ENCODE data around the gene CPZ.

Gene CPZ

DNA sequence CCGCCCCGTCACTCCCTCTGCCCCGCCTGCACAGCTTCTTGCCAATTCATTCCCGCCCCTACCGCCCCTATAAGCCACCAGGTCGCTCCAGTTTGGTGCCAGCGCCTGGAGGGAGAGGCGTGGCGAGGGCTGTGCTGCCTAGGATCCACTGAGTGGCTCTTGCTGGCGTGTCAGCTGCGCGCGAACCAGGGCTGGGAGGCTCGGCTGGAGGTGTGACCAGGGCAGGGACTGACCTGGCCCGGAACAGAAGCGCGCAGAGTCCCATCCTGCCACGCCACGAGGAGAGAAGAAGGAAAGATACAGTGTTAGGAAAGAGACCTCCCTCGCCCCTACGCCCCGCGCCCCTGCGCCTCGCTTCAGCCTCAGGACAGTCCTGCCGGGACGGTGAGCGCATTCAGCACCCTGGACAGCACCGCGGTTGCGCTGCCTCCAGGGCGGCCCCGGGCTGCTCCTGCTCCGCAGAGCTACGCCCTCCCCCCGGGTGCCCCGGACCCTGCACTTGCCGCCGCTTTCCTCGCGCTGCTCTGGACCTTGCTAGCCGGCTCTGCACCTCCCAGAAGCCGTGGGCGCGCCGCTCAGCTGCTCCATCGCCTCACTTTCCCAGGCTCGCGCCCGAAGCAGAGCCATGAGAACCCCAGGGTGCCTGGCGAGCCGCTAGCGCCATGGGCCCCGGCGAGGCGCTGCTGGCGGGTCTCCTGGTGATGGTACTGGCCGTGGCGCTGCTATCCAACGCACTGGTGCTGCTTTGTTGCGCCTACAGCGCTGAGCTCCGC, 12.1 kb upstream of the CPZ start, which contains the start of gene GPR78:
Gene GPR78 (plus strand): TSS at position 72 of the 773 bp plus-strand sequence. CDS start 591 bp downstream, at position 663.
- peak; percentile 16 to 23 for DNase-seq (ENCODE audit: low read depth in 2 of 2)

GRCh38 chr4:8581094-8581861, 11.3 kb upstream of the CPZ start:
- no peak for DNase-seq (ENCODE audit: low read depth in 2 of 2)

GRCh38 chr4:8582016-8582415, 10.5 kb upstream of the CPZ start:
- DNase-seq (ENCODE audit: low read depth in 2 of 2): no peak

GRCh38 chr4:8582436-8582835, 10.1 kb upstream of the CPZ start:
- DNase-seq (ENCODE audit: low read depth in 2 of 2): no peak

DNA sequence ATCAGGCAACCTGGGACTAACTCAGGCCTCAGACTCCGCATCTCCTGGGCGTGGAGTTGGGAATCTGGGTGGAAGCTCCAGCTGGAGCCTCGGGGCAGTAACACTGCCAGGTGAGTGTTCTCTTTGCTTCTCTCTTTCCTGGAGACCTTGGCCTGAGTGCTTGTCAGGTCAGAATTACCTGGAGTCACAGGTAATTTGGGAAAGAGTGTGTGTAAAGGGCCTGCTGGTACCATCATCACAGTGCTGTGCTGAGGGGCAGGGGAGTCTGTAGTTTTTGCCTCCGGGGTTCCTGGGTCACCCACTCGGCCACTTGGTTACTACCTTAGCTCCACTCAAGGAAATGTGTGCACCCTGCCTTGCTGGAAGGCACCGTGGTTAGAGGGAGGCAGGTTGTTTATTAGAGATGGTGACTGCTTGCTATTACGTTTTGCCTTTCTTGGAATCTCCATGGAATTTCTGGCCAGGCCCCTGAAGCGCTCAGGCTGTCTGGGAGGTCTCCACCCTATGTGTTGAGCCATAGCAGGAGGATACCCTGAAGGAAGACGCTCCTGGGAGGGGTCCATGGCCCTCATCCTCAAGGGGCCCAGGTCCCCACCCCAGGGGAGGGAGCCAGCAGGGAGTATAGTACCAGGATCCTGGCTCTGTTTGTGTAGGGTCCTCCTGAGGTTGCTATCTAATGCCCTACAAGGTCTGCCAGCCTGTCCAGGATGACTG, 9.5 kb upstream of the CPZ start:
- DNase-seq (ENCODE audit: low read depth in 2 of 2): no peak

DNA sequence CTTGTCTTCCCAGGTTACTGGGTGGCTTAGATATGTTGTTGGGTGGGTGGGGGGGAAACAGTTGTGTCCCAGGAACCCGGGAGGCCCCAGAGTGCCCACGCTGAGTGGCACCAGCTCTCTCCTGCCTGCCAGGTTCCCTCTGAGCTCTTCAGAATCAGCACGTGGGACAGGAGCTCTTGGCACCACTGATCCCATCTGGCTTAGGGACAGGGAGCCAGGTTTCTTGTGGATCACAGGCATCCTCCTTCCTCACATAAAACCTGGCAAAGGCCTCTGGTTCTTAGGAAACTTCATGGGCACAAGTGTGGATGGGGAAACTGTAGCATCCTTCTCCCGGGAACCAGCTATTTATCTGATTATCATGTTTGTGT, 8.9 kb upstream of the CPZ start:
- no peak for DNase-seq (ENCODE audit: low read depth in 2 of 2)

DNA sequence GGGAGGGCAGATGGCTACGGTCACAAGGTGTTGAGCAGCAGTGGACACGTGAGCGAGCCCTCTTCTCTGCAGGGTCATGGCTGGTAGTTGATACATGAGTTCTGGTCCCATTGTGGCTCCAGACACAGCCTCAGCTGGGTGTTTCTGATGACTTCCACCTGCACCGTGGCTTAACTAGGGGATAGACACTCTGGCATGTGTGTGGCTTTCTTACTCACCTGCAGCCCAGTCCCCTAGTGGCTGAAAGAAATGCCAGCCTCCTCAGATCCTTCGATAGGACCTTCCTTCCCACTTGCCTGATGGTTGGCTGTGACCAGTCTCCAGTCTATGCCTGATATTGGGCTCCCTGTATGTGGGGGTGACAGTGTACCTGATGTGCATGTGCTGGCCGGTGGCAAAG, 7.4 kb upstream of the CPZ start:
- no peak for DNase-seq (ENCODE audit: low read depth in 2 of 2)

- no peak for DNase-seq (ENCODE audit: low read depth in 2 of 2)
Observed at GRCh38 chr4:8585721-8586212, 6.8 kb upstream of the CPZ start.

DNA sequence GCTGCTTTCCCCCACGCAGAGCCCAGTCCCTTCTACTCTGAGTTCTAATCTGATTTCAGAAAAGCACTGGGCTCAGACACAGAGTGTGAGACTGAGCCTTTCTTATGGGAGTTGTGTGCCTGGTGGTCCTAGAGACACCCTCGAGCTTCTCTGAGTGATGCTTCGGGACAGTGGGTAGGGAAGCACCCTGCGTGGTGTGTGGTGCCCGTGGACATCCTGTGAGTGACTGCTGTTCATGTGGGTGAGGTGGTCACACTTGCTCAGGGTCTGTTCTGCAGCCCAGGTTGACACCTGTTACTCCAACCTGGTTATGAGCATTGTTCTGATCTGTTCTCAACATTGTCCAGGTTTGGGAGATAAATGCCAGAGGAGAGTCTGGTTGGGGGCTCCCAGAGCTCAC, 6.3 kb upstream of the CPZ start:
- no peak for DNase-seq (ENCODE audit: low read depth in 2 of 2)

DNA sequence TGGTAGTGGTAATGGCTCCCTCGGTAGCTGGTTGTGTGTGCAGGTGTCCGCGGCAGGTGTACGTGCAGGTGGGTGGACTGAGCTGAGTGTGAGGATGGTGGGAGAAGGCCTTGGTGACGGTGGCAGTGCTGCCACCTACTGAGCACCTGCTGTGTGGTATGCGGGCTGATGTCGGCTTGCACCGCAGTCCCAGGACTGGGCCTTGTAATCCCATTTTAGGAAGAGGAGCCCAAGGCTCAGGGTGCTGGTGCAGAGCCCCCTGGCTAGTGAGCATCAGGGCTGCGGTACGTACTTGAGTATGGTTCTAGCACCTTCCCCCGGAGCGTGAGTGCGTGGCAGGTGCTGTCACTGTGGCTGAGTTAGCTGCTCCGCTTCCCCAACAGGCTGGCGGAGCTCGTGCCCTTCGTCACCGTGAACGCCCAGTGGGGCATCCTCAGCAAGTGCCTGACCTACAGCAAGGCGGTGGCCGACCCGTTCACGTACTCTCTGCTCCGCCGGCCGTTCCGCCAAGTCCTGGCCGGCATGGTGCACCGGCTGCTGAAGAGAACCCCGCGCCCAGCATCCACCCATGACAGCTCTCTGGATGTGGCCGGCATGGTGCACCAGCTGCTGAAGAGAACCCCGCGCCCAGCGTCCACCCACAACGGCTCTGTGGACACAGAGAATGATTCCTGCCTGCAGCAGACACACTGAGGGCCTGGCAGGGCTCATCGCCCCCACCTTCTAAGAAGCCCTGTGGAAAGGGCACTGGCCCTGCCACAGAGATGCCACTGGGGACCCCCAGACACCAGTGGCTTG, 5.7 kb upstream of the CPZ start:
- DNase-seq (ENCODE audit: low read depth in 2 of 2): no peak

DNA sequence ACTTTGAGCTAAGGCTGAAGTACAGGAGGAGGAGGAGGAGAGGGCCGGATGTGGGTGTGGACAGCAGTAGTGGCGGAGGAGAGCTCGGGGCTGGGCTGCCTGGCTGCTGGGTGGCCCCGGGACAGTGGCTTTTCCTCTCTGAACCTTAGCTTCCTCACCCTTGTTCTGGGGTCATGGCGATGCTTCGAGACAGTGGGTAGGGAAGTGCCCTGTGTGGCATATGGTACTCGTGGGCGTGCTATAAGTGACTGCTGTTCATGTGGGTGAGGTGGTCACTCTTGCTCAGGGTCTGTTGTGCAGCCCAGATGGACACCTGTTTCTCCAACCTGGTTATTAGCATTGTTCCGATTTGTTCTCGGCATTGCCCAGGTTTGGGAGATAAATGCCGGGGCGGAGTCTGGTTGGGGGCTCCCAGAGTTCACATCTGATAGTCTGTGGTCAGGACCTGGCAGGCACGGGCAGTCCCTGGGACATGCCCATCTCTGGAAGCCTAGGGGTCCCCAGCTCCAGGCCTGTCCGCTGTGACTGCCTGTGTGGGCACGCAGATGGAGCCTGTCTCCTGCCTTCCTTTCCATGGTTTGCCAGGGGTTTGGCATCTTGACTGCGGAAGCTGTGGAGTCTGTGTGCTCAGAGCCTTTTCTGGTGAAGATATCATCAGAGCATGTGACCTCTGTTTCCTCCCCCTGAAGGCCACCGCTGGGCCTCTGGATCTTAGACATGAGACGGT, 4.9 kb upstream of the CPZ start:
- no peak for DNase-seq (ENCODE audit: low read depth in 2 of 2)

DNA sequence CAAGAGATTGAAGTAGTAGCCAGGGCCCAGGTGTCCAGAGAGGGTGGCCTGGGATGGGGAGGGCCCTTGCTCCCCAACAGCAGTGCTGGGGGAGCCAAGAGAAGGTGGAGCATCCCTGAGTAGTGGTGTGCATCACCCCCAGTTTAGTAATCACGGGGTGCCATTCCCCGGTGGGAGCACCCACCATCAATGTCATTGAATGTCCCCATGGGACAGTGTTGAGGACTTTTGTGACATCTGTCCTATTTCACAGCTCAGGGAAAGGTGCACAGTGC, 4.4 kb upstream of the CPZ start:
- DNase-seq (ENCODE audit: low read depth in 2 of 2): no peak

GRCh38 chr4:8589336-8589735, 3.2 kb upstream of the CPZ start:
- DNase-seq (ENCODE audit: low read depth in 2 of 2): no peak

DNA sequence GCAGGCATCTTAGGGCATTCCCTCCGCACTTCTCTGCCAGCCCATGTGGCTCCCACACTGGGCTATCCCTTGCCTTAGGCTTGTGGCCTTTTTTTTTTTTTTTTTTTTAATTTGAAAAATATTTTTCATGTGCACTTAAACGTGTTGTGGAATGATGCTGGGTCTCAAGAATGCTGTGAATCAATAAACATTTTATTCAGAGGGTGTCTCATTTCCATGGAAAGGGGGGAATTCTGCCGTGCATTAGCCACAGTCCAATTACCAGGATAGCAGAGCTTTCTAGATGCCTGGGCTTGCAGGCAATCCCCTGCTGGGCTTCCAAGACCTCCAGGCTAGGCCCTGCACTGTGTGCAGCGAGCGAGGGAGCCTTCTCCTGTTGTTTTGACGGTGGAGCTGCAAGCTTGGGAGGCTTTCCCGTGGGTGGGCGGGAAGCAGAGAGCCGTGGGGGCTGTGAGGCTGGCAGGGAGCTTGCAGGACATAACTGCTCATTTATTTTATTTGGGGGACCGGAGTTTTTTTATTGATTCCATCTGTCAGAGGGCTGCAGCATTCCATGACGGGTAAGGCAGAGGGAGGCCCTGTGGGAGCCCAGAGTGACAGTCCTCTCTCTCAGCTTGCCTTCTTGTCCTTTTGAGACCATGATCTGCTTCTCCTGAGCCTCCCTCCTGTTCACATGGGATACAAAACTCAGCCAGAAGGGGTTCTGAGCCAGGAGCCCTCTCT, 2.6 kb upstream of the CPZ start:
- no peak for DNase-seq (ENCODE audit: low read depth in 2 of 2)

DNA sequence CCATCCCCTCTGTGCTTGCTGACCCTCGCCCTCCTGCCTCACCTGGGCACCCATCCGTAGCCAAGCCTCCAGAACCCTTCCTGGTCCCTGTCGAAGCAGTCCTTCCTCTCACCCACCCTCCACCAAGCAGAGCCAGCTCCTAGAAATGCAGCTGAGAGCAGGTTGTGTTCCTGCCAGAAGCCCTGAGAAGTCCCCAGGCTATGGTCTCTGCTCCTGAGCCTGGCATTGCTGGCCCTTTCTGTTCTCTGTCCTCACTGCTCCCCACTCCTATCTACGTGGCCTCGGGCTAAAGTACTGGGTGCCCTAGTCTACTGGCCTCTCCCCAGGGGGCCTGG, 2.1 kb upstream of the CPZ start:
- DNase-seq (ENCODE audit: low read depth in 2 of 2): no peak

- DNase-seq (ENCODE audit: low read depth in 2 of 2): no peak
Observed at GRCh38 chr4:8591114-8591513, 1.5 kb upstream of the CPZ start.

DNA sequence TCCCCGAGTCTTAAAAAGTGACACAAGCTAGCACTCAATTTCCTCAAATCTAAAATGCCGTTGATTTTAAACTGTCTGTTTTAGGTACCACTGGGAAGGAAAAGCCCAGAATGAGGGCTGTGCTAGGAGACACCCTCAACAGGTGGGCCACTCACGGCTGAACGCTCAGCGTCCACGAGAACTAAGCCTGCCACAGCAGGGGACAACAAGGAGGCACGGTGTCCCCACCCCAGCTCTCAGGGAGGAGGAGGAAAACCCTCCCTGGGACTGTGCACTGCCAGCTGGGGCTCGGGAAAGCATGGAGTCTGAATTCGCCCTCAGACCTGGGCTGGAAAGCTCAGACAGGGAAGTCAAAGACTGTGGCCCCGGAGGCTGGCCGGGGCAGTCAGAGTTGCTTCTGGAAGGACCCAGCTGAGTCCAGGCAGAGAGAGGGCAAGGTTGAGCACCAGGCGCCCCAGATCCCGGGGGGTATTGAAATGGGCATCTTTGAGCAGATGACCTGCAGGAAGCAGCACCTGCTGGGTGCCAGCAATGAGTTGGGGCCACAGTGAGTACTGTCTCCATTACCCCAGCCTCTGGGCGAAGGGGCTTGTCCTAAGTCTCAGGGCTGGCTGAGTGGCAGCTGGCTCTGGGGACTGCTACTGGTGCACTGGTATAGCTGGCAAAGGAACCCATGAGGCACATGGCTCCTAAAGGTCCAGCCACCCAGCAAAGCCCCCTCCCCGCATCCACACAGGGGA, 769 bp upstream of the CPZ start:
- DNase-seq (ENCODE audit: low read depth in 2 of 2): no peak

- DNase-seq (ENCODE audit: low read depth in 2 of 2): no peak
Observed at GRCh38 chr4:8593264-8594096, 915 bp downstream of the CPZ start.
